GM19328 (cell line): ENCODE data around the gene PRKX.
"Not testable (repeated sequence)": the region's sequence is repeated elsewhere in the genome, so short reads cannot be mapped to it uniquely, and the experiment has no call there.

ENCODE experiments used
- ATAC-seq: cut with Tn5 transposase; IDR thresholded peaks from one replicate; pipeline ENCODE4 v1.9.1; 2021; ENCODE audit warnings: mild to moderate bottlenecking, moderate library complexity; ENCODE audit not compliant: unreplicated experiment

PRKX gene

GRCh38 chrX:3713225-3713936, at the start of gene PRKX:
Gene PRKX, minus strand, starts transcription at chrX:3713649. Its CDS starts 396 bp downstream, at chrX:3713253.
- ATAC-seq, result peak; percentile 85

GRCh38 chrX:3763111-3763510, 49.7 kb upstream of the PRKX start:
- no peak for ATAC-seq

- no peak for ATAC-seq
Measured at GRCh38 chrX:3757510-3758025, 44.1 kb upstream of the PRKX start.

- ATAC-seq, result no peak
Measured at GRCh38 chrX:3748052-3748559, 34.7 kb upstream of the PRKX start.

- no peak for ATAC-seq
Measured at GRCh38 chrX:3743801-3744439, 30.5 kb upstream of the PRKX start.

GRCh38 chrX:3740946-3741345, 27.5 kb upstream of the PRKX start:
- ATAC-seq, result not testable (repeated sequence)

- no peak for ATAC-seq
Measured at GRCh38 chrX:3738509-3738908, 25.1 kb upstream of the PRKX start.

- ATAC-seq, result not testable (repeated sequence)
Measured at GRCh38 chrX:3736536-3736935, 23.1 kb upstream of the PRKX start.

GRCh38 chrX:3735891-3736290, 22.4 kb upstream of the PRKX start:
- not testable (repeated sequence) for ATAC-seq

GRCh38 chrX:3734456-3734855, 21.0 kb upstream of the PRKX start:
- not testable (repeated sequence) for ATAC-seq

- no peak for ATAC-seq
Measured at GRCh38 chrX:3733043-3733430, 19.6 kb upstream of the PRKX start.

- ATAC-seq, result not testable (repeated sequence)
Measured at GRCh38 chrX:3732326-3733042, 19.0 kb upstream of the PRKX start.

GRCh38 chrX:3728454-3728853, 15.0 kb upstream of the PRKX start:
- ATAC-seq, result no peak

- not testable (repeated sequence) for ATAC-seq
Measured at GRCh38 chrX:3723460-3723859, 10.0 kb upstream of the PRKX start.

- ATAC-seq, result no peak
Measured at GRCh38 chrX:3717742-3718420, 4.4 kb upstream of the PRKX start.

GRCh38 chrX:3715921-3716320, 2.5 kb upstream of the PRKX start:
- no peak for ATAC-seq

GRCh38 chrX:3714706-3715479, 1.4 kb upstream of the PRKX start:
- not testable (repeated sequence) for ATAC-seq

- no peak for ATAC-seq
Measured at GRCh38 chrX:3713937-3714434, 537 bp upstream of the PRKX start.

GRCh38 chrX:3712870-3713224, 602 bp downstream of the PRKX start:
- ATAC-seq, result peak; percentile 16
